HL-60 (cell line): ENCODE results near the gene SNRK.

Source experiments
- POLR2AphosphoS5 ChIP-seq: IDR thresholded peaks from 2 replicates; pipeline ENCODE4 v1.6.1; 2012; ENCODE audit warnings: low read depth
- TF ChIP-seq, protein P1 (sequence below): IDR thresholded peaks from one replicate; pipeline ENCODE4 v1.5.1; 2011; ENCODE audit warnings: low read length, control low read depth, inconsistent platforms; ENCODE audit not compliant: insufficient read depth
- TF ChIP-seq, protein P2 (sequence below): IDR thresholded peaks from 2 replicates; pipeline ENCODE4 v1.6.1; 2012; ENCODE audit warnings: low read depth; ENCODE audit not compliant: insufficient replicate concordance

GRCh38 chr3:43364926-43365325 is 78.6 kb downstream of the SNRK start:
- TF ChIP-seq, protein P1, sequence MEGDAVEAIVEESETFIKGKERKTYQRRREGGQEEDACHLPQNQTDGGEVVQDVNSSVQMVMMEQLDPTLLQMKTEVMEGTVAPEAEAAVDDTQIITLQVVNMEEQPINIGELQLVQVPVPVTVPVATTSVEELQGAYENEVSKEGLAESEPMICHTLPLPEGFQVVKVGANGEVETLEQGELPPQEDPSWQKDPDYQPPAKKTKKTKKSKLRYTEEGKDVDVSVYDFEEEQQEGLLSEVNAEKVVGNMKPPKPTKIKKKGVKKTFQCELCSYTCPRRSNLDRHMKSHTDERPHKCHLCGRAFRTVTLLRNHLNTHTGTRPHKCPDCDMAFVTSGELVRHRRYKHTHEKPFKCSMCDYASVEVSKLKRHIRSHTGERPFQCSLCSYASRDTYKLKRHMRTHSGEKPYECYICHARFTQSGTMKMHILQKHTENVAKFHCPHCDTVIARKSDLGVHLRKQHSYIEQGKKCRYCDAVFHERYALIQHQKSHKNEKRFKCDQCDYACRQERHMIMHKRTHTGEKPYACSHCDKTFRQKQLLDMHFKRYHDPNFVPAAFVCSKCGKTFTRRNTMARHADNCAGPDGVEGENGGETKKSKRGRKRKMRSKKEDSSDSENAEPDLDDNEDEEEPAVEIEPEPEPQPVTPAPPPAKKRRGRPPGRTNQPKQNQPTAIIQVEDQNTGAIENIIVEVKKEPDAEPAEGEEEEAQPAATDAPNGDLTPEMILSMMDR, result no peak
- TF ChIP-seq, protein P2, sequence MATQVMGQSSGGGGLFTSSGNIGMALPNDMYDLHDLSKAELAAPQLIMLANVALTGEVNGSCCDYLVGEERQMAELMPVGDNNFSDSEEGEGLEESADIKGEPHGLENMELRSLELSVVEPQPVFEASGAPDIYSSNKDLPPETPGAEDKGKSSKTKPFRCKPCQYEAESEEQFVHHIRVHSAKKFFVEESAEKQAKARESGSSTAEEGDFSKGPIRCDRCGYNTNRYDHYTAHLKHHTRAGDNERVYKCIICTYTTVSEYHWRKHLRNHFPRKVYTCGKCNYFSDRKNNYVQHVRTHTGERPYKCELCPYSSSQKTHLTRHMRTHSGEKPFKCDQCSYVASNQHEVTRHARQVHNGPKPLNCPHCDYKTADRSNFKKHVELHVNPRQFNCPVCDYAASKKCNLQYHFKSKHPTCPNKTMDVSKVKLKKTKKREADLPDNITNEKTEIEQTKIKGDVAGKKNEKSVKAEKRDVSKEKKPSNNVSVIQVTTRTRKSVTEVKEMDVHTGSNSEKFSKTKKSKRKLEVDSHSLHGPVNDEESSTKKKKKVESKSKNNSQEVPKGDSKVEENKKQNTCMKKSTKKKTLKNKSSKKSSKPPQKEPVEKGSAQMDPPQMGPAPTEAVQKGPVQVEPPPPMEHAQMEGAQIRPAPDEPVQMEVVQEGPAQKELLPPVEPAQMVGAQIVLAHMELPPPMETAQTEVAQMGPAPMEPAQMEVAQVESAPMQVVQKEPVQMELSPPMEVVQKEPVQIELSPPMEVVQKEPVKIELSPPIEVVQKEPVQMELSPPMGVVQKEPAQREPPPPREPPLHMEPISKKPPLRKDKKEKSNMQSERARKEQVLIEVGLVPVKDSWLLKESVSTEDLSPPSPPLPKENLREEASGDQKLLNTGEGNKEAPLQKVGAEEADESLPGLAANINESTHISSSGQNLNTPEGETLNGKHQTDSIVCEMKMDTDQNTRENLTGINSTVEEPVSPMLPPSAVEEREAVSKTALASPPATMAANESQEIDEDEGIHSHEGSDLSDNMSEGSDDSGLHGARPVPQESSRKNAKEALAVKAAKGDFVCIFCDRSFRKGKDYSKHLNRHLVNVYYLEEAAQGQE, result no peak
- no peak for TF ChIP-seq POLR2AphosphoS5
